Measurements from ENCODE around the gene PELI3. TPM values are rescaled to one million over a fixed set of nuclear protein-coding genes. Genes with fewer than 3 reads are reported as not detected.

PELI3 gene
- polyA plus RNA-seq, 12 donors: 4.2 to 10.0 (median 5.2) TPM; not detected in 1

DNA sequence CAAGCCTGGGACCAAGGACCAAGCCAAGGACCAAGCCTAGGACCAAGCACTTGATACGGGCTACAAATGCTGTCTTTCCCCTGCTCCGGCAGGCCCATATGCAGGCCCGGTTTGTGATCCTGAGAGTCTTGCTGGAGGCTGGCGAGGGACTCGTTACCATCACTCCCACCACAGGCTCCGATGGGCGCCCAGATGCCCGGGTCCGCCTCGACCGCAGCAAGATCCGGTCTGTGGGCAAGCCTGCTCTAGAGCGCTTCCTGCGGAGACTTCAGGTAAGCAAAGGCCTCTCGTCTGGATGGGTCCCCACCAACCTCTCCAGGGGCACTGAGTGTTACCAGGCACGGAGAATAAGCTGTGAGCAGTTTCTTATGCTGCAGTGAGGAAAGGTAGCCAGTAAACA, 30.5 kb downstream of the PELI3 start:
- no peak for DNase-seq

DNA sequence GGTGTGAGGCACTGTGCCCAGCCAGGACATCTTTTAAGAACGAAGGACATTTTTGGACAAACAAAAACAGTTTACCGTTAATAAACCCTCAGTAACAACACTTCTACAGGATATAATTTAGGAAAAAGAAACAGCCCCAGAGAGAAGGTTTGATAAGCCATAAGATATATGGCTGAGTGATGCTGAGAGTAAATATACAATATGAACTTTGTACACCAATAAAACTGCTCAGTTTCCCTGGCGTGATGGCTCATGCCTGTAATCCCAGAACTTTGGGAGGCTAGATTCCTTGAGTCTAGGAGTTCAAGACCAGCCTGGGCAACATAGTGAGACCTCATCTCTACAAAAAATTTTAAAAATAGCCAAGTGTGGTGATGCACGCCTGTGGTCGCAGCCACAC, 31.8 kb downstream of the PELI3 start:
- DNase-seq: no peak

DNA sequence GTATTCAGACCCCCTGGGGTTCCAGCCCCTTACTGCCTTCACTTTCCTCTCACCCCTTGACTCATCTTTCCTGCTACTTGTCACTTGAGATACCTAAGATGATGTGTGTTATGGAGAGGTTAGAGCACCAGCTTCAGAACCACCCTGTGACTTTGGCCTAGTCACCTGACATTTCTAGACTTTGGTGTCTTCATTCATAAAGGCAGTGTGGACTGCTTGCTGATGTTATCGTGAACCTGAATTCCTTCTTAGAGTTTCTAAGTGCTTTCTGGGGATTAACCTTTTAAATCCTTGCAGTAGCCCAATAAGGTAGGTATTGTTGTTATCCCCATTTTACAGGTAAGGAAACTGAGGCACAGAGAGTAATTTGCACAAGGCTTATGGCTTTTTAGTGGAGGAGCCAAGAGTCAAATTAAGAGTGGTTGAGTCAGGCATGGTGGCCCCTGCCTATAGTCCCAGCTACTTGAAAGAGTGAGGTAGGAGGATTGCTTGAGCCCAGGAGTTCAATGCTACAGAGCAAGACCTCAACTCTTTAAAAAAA, 38.6 kb downstream of the PELI3 start:
- DNase-seq: no peak

DNA sequence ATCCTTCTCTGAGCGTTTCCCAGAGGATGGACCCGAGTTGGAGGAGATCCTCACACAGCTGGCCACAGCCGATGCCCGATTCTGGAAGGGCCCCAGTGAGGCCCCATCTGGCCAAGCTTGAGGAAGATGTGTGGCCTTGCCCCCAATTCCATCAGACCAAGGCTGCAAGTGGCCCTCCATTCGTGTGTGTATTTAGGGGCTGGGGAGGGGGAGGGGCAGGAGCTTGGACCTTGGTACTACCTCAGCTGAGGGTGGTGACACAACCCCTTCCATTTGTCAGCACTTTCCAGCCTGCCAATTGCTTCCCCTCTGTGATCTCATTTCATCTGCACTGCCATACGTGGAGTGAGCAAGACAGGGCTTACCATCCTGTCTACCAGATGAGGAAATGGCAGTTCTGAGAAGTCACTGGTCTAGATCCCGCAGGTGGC, 42.4 kb downstream of the PELI3 start:
- peak; percentile 5 for DNase-seq

DNA sequence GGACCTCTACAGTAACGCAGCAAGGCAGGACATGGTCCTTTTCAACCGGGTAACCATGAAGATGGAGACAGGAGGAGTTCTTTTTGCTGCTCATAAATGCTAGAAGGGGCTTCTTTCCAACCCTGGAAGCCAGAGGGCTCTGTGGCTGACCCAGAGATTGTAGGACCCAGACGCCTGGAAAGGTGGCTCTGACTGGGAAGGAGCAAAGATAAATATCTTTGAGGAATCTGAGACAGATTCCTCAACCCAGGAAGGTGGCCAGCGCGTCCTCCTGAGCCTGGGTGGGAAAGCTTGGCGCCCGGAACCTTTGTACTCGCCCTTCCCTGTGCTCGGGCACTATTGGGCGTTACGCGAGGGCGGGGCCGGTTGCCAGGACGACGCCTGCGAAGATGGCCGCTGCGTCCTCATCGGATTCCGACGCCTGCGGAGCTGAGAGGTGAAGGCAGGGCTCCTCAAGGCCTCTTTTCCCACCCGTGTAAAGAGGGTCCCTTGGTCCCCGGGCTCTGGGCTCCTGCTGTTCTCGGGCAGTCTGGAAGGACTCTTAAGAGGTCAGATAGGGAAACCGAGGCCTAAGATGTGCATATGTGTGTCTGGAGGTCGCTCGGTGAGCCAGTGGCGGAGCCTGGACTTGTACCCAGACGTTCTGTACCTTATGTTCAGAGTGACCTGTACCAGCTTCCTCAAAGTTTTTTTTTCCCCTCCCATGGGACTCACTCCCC, 43.7 kb downstream of the PELI3 start, which contains the start of gene BBS1:
Gene BBS1 (plus strand): TSS at position 365 of the 719 bp plus-strand sequence. CDS start 25 bp downstream, at position 390.
- DNase-seq: peak; percentile 90

DNA sequence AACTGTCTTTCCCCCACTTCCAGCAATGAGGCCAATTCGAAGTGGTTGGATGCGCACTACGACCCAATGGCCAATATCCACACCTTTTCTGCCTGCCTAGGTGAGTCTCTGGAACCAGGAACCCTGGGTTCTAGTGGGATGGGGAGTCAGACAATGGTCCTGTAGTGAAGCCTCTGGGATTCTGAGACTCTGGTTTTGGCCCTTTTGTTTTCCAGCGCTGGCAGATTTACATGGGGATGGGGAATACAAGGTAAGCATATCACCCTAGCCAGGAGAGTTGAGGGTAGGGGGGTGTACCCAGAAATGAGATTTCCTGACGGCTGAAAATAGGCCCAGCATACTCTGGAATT, 44.3 kb downstream of the PELI3 start:
- no peak for DNase-seq

DNA sequence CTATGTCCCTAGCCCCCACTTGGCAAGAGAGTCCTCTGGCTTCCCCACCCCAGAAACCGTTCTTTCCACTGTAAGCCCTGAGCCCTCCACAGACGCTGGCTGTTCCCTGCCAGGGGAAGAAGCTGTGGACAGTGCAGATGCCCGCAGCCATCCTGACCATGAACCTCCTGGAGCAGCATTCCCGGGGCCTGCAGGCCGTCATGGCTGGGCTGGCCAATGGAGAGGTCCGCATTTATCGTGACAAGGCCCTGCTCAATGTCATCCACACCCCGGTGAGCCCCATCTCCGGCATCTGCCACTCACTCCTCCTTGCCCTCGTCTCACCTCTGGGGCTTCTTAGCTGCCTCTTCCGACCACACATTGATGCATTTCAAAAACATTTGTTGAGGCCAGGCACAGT, 56.9 kb downstream of the PELI3 start:
- DNase-seq: no peak

DNA sequence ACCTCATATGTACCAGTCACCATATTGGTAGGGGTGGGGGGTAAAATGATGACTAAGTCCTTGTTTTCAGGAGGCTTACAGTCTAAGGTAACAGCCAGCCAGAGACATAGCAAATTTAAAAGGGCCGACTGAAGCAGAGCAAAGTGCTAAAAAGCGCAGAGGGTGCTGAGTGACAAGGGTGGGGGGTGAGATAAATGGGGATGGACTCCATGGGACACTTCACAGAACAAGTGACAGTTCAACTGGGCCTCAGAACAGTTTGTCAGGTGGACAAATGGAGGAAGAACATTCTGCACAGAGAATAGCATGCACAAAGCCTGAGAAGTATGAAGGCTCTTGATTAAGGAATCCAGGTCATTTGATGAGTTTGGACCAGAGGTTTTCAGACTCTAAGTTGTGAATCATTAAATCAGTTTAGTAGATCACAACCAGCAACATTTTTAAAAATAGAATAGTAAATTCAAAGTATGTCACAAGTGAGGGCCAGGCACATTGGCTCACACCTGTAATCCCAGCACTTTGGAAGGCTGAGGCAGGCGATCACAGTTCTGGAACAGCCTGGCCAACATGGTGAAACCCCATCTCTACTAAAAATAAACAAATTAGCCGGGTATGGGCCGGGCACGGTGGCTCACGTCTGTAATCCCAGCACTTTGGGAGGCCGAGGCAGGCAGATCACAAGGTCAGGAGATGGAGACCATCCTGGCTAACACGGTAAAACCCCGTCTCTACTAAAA, 57.8 kb downstream of the PELI3 start:
- no peak for DNase-seq

Other genes with a start within 250 kb of the PELI3 start
- 10 to 100 TPM in 10 of 12 donors, 1 to 10 TPM in 1, not detected in 1; 8.3 to 21.6 (median 14.8) TPM for gene KLC2, start 209.2 kb upstream of the PELI3 start, polyA plus RNA-seq (ENCODE audit: insufficient read length in 12 of 12)
- gene RAB1B, start 198.3 kb upstream of the PELI3 start, polyA plus RNA-seq (ENCODE audit: insufficient read length in 12 of 12): 100 to 1,000 TPM in 2 of 12 donors, 10 to 100 TPM in 9, not detected in 1; 74.0 to 118 (median 89.9) TPM
- gene CNIH2, start 188.7 kb upstream of the PELI3 start, polyA plus RNA-seq (ENCODE audit: insufficient read length in 12 of 12): 1 to 10 TPM in 11 of 12 donors, not detected in 1; 1.6 to 9.4 (median 4.7) TPM
- 100 to 1,000 TPM in 1 of 12 donors, 10 to 100 TPM in 10, not detected in 1; 30.1 to 132 (median 40.9) TPM for gene YIF1A, start 177.8 kb upstream of the PELI3 start, polyA plus RNA-seq (ENCODE audit: insufficient read length in 12 of 12)
- under 1 TPM in 1 of 12 donors, not detected in 11; 0.08 TPM for gene TMEM151A, start 175.0 kb upstream of the PELI3 start, polyA plus RNA-seq (ENCODE audit: insufficient read length in 12 of 12)
- 100 to 1,000 TPM in 4 of 12 donors, 10 to 100 TPM in 7, not detected in 1; 58.8 to 208 (median 73.9) TPM for gene CD248, start 149.9 kb upstream of the PELI3 start, polyA plus RNA-seq (ENCODE audit: insufficient read length in 12 of 12)
- 10 to 100 TPM in 1 of 12 donors, 1 to 10 TPM in 9, not detected in 2; 4.1 to 11.7 (median 5.9) TPM for gene RIN1, start 130.5 kb upstream of the PELI3 start, polyA plus RNA-seq (ENCODE audit: insufficient read length in 12 of 12)
- 10 to 100 TPM in 11 of 12 donors, not detected in 1; 14.7 to 28.4 (median 19.2) TPM for gene BRMS1, start 121.8 kb upstream of the PELI3 start, polyA plus RNA-seq (ENCODE audit: insufficient read length in 12 of 12)
- gene B4GAT1, start 119.3 kb upstream of the PELI3 start, polyA plus RNA-seq (ENCODE audit: insufficient read length in 12 of 12): 10 to 100 TPM in 11 of 12 donors, not detected in 1; 16.0 to 25.2 (median 20.3) TPM
- 10 to 100 TPM in 11 of 12 donors, not detected in 1; 13.7 to 38.4 (median 25.3) TPM for gene SLC29A2, start 95.1 kb upstream of the PELI3 start, polyA plus RNA-seq (ENCODE audit: insufficient read length in 12 of 12)
- gene NPAS4, start 45.9 kb upstream of the PELI3 start, polyA plus RNA-seq (ENCODE audit: insufficient read length in 12 of 12): under 1 TPM in 8 of 12 donors, not detected in 4; 0.07 to 0.58 (median 0.22) TPM
- gene MRPL11, start 28.1 kb upstream of the PELI3 start, polyA plus RNA-seq (ENCODE audit: insufficient read length in 12 of 12): 10 to 100 TPM in 11 of 12 donors, not detected in 1; 42.2 to 62.4 (median 46.3) TPM
- 10 to 100 TPM in 11 of 12 donors, not detected in 1; 15.5 to 45.8 (median 21.7) TPM for gene DPP3, start 13.5 kb downstream of the PELI3 start, polyA plus RNA-seq (ENCODE audit: insufficient read length in 12 of 12)
- 10 to 100 TPM in 11 of 12 donors, not detected in 1; 15.8 to 34.2 (median 20.8) TPM for gene BBS1, start 43.7 kb downstream of the PELI3 start, polyA plus RNA-seq (ENCODE audit: insufficient read length in 12 of 12)
- gene ZDHHC24, start 79.1 kb downstream of the PELI3 start, polyA plus RNA-seq (ENCODE audit: insufficient read length in 12 of 12): 1 to 10 TPM in 11 of 12 donors, not detected in 1; 2.9 to 8.1 (median 4.9) TPM
- gene ACTN3, start 80.0 kb downstream of the PELI3 start, polyA plus RNA-seq (ENCODE audit: insufficient read length in 12 of 12): 100 to 1,000 TPM in 5 of 12 donors, 10 to 100 TPM in 6, not detected in 1; 26.5 to 263 (median 61.4) TPM
- gene CTSF, start 101.7 kb downstream of the PELI3 start, polyA plus RNA-seq (ENCODE audit: insufficient read length in 12 of 12): 10 to 100 TPM in 11 of 12 donors, not detected in 1; 23.6 to 41.0 (median 29.6) TPM
- gene CCDC87, start 126.2 kb downstream of the PELI3 start, polyA plus RNA-seq (ENCODE audit: insufficient read length in 12 of 12): under 1 TPM in 9 of 12 donors, not detected in 3; 0.08 to 0.27 (median 0.12) TPM
- gene CCS, start 126.3 kb downstream of the PELI3 start, polyA plus RNA-seq (ENCODE audit: insufficient read length in 12 of 12): 10 to 100 TPM in 11 of 12 donors, not detected in 1; 23.2 to 49.3 (median 29.5) TPM
- gene RBM14, start 149.7 kb downstream of the PELI3 start, polyA plus RNA-seq (ENCODE audit: insufficient read length in 12 of 12): 10 to 100 TPM in 11 of 12 donors, not detected in 1; 32.3 to 55.3 (median 37.4) TPM
- 100 to 1,000 TPM in 11 of 12 donors, not detected in 1; 107 to 161 (median 147) TPM for gene RBM4, start 171.8 kb downstream of the PELI3 start, polyA plus RNA-seq (ENCODE audit: insufficient read length in 12 of 12)
- 10 to 100 TPM in 11 of 12 donors, not detected in 1; 29.2 to 54.5 (median 34.5) TPM for gene RBM4B, start 211.0 kb downstream of the PELI3 start, polyA plus RNA-seq (ENCODE audit: insufficient read length in 12 of 12)